Chondrocyte (in vitro differentiated cells): ENCODE data around the gene FOXE3. TPM values are rescaled to one million over a fixed set of nuclear protein-coding genes. Genes with fewer than 3 reads are reported as not detected.

Experiments used
- DNase-seq: peaks from one replicate; pipeline ENCODE4 v3.0.0; 2021; ENCODE audit warnings: mixed read lengths, low spot score
- H3K27ac Mint-ChIP-seq: one replicate; pipeline ENCODE4 v1.8.0; 2021; ENCODE audit warnings: mild to moderate bottlenecking, moderate library complexity, mixed read lengths; ENCODE audit not compliant: unreplicated experiment
- H3K27me3 Mint-ChIP-seq: 2 replicates; pipeline ENCODE4 v1.8.0; 2021; ENCODE audit warnings: low read depth, mixed read lengths
- H3K36me3 Mint-ChIP-seq: 2 replicates; pipeline ENCODE4 v1.8.0; 2021; ENCODE audit warnings: low read depth, mixed read lengths
- H3K4me1 Mint-ChIP-seq: 2 replicates; pipeline ENCODE4 v1.8.0; 2021; ENCODE audit warnings: low read depth, mild to moderate bottlenecking, mixed read lengths
- H3K4me3 Mint-ChIP-seq: one replicate; pipeline ENCODE4 v1.8.0; 2021; ENCODE audit warnings: mild to moderate bottlenecking, moderate library complexity, mixed read lengths; ENCODE audit not compliant: unreplicated experiment
- H3K9me3 Mint-ChIP-seq: 2 replicates; pipeline ENCODE4 v1.8.0; 2021; ENCODE audit warnings: low read depth, mixed read lengths
- total RNA-seq: library from RNA; stranded (reverse); gene quantifications from 3 replicates; pipeline ENCODE4 v1.2.1, GENCODE V29; 2021
- TF ChIP-seq, protein P1 (sequence below): fragments of 200-600 bp; sonication (generic); IDR thresholded peaks from 2 replicates; pipeline ENCODE4 v1.5.0; 2021; ENCODE audit warnings: antibody characterized with exemption, mild to moderate bottlenecking, moderate library complexity

FOXE3 gene
- total RNA-seq, 1 donor from 2014 or later = not detected

DNA sequence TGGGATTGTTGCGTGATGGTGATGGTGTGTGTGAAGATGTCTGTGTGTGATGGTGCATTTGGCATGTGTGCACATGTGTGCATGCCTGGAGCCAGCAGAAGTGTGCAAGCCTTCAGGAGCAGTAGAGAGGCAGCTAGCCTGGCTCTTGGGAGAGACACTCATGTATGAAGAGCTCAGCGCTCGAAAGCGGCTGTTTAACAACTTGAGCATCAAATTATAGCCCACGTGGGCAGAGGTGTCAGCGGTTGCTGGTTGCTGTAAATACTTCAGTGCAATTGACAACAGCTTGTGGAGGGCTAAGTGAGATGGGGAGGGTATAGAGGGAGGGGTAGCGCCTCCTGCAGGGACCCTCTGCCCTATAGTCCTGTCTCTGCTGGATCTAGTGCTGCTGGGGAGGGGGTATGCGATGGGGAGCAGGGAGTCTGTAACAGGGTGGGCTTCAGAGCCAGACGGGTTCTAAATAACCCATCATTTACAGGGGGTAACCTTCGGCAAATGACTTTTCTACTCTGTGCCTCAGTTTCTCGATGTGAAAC, 43.2 kb downstream of the FOXE3 start:
- Mint-ChIP-seq H3K27me3 (peaks cover 61% of the 10 kb centered on the region), H3K4me1 (peaks cover 8% of the 10 kb centered on the region), H3K4me3 (no peak overlapping the region), H3K27ac (no peak overlapping the region), H3K36me3 (no peaks in the 10 kb centered on the region), H3K9me3 (no peaks in the 10 kb centered on the region)
- DNase-seq = no peak
- TF ChIP-seq, protein P1, sequence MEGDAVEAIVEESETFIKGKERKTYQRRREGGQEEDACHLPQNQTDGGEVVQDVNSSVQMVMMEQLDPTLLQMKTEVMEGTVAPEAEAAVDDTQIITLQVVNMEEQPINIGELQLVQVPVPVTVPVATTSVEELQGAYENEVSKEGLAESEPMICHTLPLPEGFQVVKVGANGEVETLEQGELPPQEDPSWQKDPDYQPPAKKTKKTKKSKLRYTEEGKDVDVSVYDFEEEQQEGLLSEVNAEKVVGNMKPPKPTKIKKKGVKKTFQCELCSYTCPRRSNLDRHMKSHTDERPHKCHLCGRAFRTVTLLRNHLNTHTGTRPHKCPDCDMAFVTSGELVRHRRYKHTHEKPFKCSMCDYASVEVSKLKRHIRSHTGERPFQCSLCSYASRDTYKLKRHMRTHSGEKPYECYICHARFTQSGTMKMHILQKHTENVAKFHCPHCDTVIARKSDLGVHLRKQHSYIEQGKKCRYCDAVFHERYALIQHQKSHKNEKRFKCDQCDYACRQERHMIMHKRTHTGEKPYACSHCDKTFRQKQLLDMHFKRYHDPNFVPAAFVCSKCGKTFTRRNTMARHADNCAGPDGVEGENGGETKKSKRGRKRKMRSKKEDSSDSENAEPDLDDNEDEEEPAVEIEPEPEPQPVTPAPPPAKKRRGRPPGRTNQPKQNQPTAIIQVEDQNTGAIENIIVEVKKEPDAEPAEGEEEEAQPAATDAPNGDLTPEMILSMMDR = no peak

DNA sequence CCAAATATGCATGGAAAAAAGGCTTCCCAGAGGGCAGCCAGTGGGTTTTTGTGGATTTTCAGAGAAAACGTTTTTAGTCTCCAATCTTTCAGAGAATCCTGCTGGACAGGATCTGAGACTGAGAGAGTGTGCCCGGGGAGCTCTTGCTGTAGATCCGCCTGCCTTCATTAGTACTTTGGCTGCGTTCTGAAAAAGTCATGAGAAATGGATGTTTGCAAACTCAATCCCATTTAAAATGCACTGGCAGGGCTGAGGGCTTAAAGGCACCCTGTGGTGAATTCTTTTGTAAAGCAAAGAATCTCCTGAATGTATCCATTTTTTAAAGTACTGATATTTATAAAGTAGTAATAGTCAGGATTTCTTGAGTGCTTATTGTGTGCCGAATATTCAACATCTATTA, 44.0 kb downstream of the FOXE3 start:
- Mint-ChIP-seq H3K9me3 (no peaks in the 10 kb centered on the region), H3K4me3 (no peak overlapping the region), H3K27me3 (peaks cover 58% of the 10 kb centered on the region), H3K27ac (no peak overlapping the region), H3K36me3 (no peaks in the 10 kb centered on the region), H3K4me1 (peaks cover 8% of the 10 kb centered on the region)
- no peak for DNase-seq
- TF ChIP-seq, protein P1 = no peak

DNA sequence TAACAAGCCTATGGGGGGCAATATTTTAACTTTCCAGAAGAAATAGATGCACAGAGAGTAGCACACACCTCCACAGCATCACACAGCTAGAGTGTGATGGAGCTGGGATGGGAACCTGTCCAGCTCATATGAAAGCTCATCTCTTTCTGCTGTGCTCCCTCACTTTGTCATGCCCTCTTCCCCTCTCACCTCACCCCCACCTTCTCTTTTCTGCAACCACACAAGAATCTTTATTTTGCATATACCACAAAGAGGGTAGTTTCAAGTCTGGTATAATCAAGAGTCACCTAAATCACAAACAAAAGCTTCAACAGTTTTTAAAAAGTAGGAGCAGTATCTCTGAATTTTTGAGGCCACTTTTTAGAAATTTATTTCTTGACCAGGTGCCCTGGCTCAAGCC, 44.4 kb downstream of the FOXE3 start:
- TF ChIP-seq, protein P1 = no peak
- H3K27me3 Mint-ChIP-seq = peaks cover 56% of the 10 kb centered on the region

DNA sequence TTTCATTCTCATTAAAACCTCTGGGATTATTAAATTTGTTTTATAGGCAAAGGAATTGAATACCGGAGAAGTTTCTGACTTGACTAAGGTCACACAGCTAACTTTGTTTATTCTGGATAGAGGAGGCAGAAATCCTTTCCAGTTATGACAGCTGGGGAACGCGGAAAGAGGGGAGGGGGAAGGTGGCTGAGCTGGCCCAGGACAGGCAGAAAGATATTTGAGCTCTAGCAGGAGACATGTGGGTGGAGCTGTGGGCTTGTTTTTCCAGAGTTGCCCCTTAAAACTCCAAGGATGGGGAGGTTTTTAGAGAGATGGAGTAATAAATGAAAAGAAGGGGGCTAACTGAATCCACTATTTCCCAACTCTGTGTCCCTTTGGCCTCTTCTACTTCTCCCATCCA, 49.5 kb downstream of the FOXE3 start:
- TF ChIP-seq, protein P1 = no peak
- peaks cover 10% of the 10 kb centered on the region for H3K4me1 Mint-ChIP-seq
- H3K27me3 Mint-ChIP-seq = peaks cover 37% of the 10 kb centered on the region
- no peak overlapping the region for H3K4me3 Mint-ChIP-seq
- H3K9me3 Mint-ChIP-seq = no peaks in the 10 kb centered on the region
- no peak overlapping the region for H3K27ac Mint-ChIP-seq
- no peaks in the 10 kb centered on the region for H3K36me3 Mint-ChIP-seq
- DNase-seq = no peak

More for the DNA sequence above, 44.4 kb downstream of the FOXE3 start:
- Mint-ChIP-seq H3K27ac (no peak overlapping the region), H3K4me1 (peaks cover 8% of the 10 kb centered on the region), H3K4me3 (no peak overlapping the region), H3K9me3 (no peaks in the 10 kb centered on the region), H3K36me3 (no peaks in the 10 kb centered on the region)
- no peak for DNase-seq

Other genes with a start within 250 kb of the FOXE3 start
- gene PDZK1IP1, start 226.2 kb upstream of the FOXE3 start, total RNA-seq = not detected in 3 replicates
- 0.10 TPM in 2 of 3 replicates, not detected in the other for gene TAL1, start 184.1 kb upstream of the FOXE3 start, total RNA-seq
- 5.0 to 6.9 TPM (median 5.2 TPM) in 3 replicates for gene STIL, start 102.1 kb upstream of the FOXE3 start, total RNA-seq
- 135 to 142 TPM (median 136 TPM) in 3 replicates for gene CMPK1, start 82.5 kb upstream of the FOXE3 start, total RNA-seq
- gene FOXD2, start 21.8 kb downstream of the FOXE3 start, total RNA-seq = 0.90 to 1.0 TPM (median 1.0 TPM) in 3 replicates